K562 (cell line): ENCODE results near the gene TRIM38. TPM values are rescaled to one million over a fixed set of nuclear protein-coding genes. Genes with fewer than 3 reads are reported as not detected.
A peak's percentile ranks its signal among the peaks of the same experiment; 100 is the strongest.

Experiments
- ADNP ChIP-seq: fragments of 200-800 bp; sonication (Bioruptor generic); IDR thresholded peaks from 2 replicates; pipeline ENCODE4 v1.6.1; 2016; ENCODE audit warnings: missing genetic modification characterization, missing compliant biosample characterization
- ARNT ChIP-seq, 2 experiments: fragments of 450-650 bp; IDR thresholded peaks; 2 replicates each; pipeline ENCODE4 v1.6.1; 2016; ENCODE audit warnings: mild to moderate bottlenecking in 1 of 2
- ATF1 ChIP-seq, 2 experiments: fragments of 450-650 bp in 1 of 2; IDR thresholded peaks; 2 replicates each; pipeline ENCODE4 v1.6.1; 2016; ENCODE audit warnings: missing compliant biosample characterization in 1 of 2, missing genetic modification characterization in 1 of 2
- ETV5 ChIP-seq: sonication (generic); formaldehyde crosslinking; IDR thresholded peaks from 2 replicates; pipeline ENCODE4 v1.4.0; 2020; ENCODE audit warnings: low read depth, mild to moderate bottlenecking, missing genetic modification reagents
- EZH2 ChIP-seq: IDR thresholded peaks from 2 replicates; pipeline ENCODE4 v1.6.1; 2012; ENCODE audit warnings: low read depth, mild to moderate bottlenecking, inconsistent platforms, low read length, borderline replicate concordance
- FOXJ2 ChIP-seq: fragments of 200-800 bp; sonication (Bioruptor generic); IDR thresholded peaks from 2 replicates; pipeline ENCODE4 v1.6.1; 2016; ENCODE audit warnings: missing genetic modification characterization, missing compliant biosample characterization
- GATAD2A ChIP-seq: fragments of 450-650 bp; IDR thresholded peaks from 2 replicates; pipeline ENCODE4 v1.6.1; 2017
- HDAC6 ChIP-seq: IDR thresholded peaks from 2 replicates; pipeline ENCODE4 v1.6.1; 2012; ENCODE audit warnings: low read depth, mild to moderate bottlenecking, control low read depth, inconsistent platforms, low read length, moderate library complexity
- HMGN3 ChIP-seq: IDR thresholded peaks from 2 replicates; pipeline ENCODE4 v1.6.1; 2011; ENCODE audit warnings: borderline replicate concordance, low read depth, mild to moderate bottlenecking, mixed read lengths, low read length; ENCODE audit not compliant: insufficient read length; ENCODE audit errors: extremely low read depth
- HNRNPK ChIP-seq: fragments of 200-400 bp; formaldehyde crosslinking; IDR thresholded peaks from one replicate; pipeline ENCODE4 v1.6.1; 2018; ENCODE audit warnings: mild to moderate bottlenecking, low read depth, low read length; ENCODE audit not compliant: poor library complexity, severe bottlenecking
- KAT2B ChIP-seq: IDR thresholded peaks from one replicate; pipeline ENCODE4 v1.6.1; 2012; ENCODE audit warnings: low read depth, mild to moderate bottlenecking, control low read depth, inconsistent platforms, low read length, moderate library complexity
- MTA3 ChIP-seq: fragments of 450-650 bp; formaldehyde crosslinking; IDR thresholded peaks from 2 replicates; pipeline ENCODE4 v1.6.1; 2017; ENCODE audit warnings: mild to moderate bottlenecking, borderline replicate concordance
- NCOA1 ChIP-seq: fragments of 450-650 bp; IDR thresholded peaks from 2 replicates; pipeline ENCODE4 v1.6.1; 2016; ENCODE audit warnings: low read depth
- NONO ChIP-seq, 2 experiments: fragments of 200-400 bp in 1 of 2; fragments of 450-650 bp in 1 of 2; formaldehyde crosslinking in 1 of 2; IDR thresholded peaks; 2 replicates each; pipeline ENCODE4 v1.6.1; 2017; ENCODE audit warnings: low read depth in 2 of 2, mild to moderate bottlenecking in 2 of 2, moderate library complexity in 2 of 2, low read length in 1 of 2
- NR1H2 ChIP-seq: sonication (generic); formaldehyde crosslinking; IDR thresholded peaks from 2 replicates; pipeline ENCODE4 v1.4.0; 2020; ENCODE audit warnings: mild to moderate bottlenecking, missing genetic modification reagents
- PHF20 ChIP-seq: fragments of 450-650 bp; IDR thresholded peaks from 2 replicates; pipeline ENCODE4 v1.6.1; 2018; ENCODE audit not compliant: partially characterized antibody
- POLR2AphosphoS2 ChIP-seq: IDR thresholded peaks from 2 replicates; pipeline ENCODE4 v1.6.1; 2012; ENCODE audit warnings: low read length, improper control_type of control experiment
- SIN3B ChIP-seq: fragments of 450-650 bp; IDR thresholded peaks from 2 replicates; pipeline ENCODE4 v1.6.1; 2017; ENCODE audit warnings: low read depth, mild to moderate bottlenecking, moderate library complexity
- SNIP1 ChIP-seq: fragments of 450-650 bp; IDR thresholded peaks from 2 replicates; pipeline ENCODE4 v1.7.1; 2017; ENCODE audit warnings: low read depth, mild to moderate bottlenecking
- SREBF1 ChIP-seq: fragments of 150-350 bp; IDR thresholded peaks from 2 replicates; pipeline ENCODE4 v1.6.1; 2014; ENCODE audit warnings: antibody characterized with exemption, low read depth, low read length, borderline replicate concordance
- YBX1 ChIP-seq: fragments of 450-650 bp; IDR thresholded peaks from 2 replicates; pipeline ENCODE4 v1.7.1; 2016; ENCODE audit warnings: mild to moderate bottlenecking
- polyA plus RNA-seq, 8 experiments: library from polyadenylated mRNA; depleted of rRNA in 4 of 8; stranded (reverse) in 5 of 8; unstranded in 3 of 8; fragments of >200 nt; fragmentation: Nextera tagmentation in 2 of 8; fragmentation: Illumina TruSeq in 1 of 8; extraction: Ambion mirVana in 2 of 8; extraction: Trizol in 1 of 8; gene quantifications; 2 replicates each; pipeline versions ENCODE4 v1.2.1 to v1.2.3, GENCODE V29; 2011 to 2014; ENCODE audit warnings: inconsistent platforms in 1 of 8, missing spikeins in 1 of 8
- total RNA-seq, 7 experiments: library from RNA; depleted of rRNA in 6 of 7; stranded (reverse); fragments of >200 nt in 6 of 7; fragmentation: Illumina TruSeq in 2 of 7; extraction: Trizol in 2 of 7; gene quantifications; 2 replicates each; pipeline versions ENCODE4 v1.2.1 to v1.2.3, GENCODE V29; 2011 to 2021; ENCODE audit warnings: low replicate concordance in 1 of 7
- TF ChIP-seq, protein P1 (sequence below): IDR thresholded peaks from 2 replicates; pipeline ENCODE4 v1.6.1; 2011; ENCODE audit warnings: borderline replicate concordance, low read depth, mild to moderate bottlenecking, moderate library complexity, low read length; ENCODE audit not compliant: insufficient read depth, poor library complexity, severe bottlenecking
- TF ChIP-seq, protein P2 (sequence below): sonication (generic); formaldehyde crosslinking; IDR thresholded peaks from 2 replicates; pipeline ENCODE4 v1.8.1; 2023; ENCODE audit warnings: mild to moderate bottlenecking, missing genetic modification reagents

The TRIM38 gene
- total and polyA plus RNA-seq, 9 of the 15 experiments (the other 6 are each of a cell fraction or from before 2014, with no cell fraction given), result 1.7 to 6.7 (median 6.3) TPM

DNA sequence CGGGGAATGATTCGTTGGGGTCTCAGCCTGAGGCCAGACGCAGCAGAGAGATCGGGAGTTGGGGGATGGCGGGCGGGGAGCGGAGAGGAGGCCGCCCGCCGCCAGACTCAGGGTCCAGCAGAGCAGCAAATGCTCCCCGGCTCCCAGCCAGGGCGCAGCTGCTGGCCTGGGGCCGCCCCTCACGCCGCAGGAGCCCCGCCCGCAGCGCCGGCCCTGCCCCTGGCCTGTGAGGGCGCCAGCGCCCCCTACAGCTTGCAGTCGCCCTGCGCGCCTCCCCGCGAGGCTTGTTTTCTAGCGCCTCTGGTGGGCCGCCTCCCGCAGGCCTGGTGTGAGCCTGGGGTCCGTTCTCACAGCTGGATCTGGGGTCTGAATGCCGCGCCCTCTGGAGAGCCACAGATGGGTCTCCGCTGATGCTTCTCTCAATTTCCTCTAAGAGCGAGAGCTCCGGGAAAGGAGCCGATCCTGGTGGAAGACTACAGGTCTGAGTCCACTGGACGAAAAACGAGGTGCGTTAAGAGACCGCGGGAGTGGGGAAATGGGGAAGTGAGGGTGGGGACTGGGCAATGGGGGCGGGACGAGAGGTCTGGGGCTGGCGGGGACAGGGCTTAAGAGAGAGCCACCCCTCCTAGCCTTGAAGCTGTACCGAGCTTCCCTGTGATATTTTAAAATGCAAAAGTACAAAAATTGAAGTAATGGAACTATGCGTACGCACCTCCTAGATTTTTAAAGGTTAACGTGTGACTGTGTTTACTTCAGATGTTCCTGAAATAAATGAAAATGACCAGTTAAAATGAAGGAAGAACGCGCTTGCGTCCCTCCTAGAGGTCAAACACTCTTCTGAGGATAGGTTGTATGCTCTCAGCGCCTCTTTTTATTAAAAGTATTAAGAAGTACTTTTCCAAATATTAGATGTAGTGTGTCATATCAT lies 30.1 kb downstream of the TRIM38 start (continued):
- TF ChIP-seq, protein P1, sequence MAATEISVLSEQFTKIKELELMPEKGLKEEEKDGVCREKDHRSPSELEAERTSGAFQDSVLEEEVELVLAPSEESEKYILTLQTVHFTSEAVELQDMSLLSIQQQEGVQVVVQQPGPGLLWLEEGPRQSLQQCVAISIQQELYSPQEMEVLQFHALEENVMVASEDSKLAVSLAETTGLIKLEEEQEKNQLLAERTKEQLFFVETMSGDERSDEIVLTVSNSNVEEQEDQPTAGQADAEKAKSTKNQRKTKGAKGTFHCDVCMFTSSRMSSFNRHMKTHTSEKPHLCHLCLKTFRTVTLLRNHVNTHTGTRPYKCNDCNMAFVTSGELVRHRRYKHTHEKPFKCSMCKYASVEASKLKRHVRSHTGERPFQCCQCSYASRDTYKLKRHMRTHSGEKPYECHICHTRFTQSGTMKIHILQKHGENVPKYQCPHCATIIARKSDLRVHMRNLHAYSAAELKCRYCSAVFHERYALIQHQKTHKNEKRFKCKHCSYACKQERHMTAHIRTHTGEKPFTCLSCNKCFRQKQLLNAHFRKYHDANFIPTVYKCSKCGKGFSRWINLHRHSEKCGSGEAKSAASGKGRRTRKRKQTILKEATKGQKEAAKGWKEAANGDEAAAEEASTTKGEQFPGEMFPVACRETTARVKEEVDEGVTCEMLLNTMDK, result peak; percentile 99
- TF ChIP-seq NR1H2 (peak; percentile 50; the same call in 1 of the 2 replicates), PHF20 (peak; percentile 43), NONO (IDR thresholded peaks at IDR 0.05; ENCODE audit: low read depth in 2 of 2, low read length in 1 of 2) (peak in 1 of 2 experiments; percentile 94; a peak in 3 of 4 replicates), SIN3B (peak; percentile 29; the same call in 1 of the 2 replicates), SREBF1 (0 out of 2 replicates have a peak, but pooled peaks have one; percentile 72), ARNT (IDR thresholded peaks at IDR 0.05) (peak; percentile 18 to 21; a peak in 1 of 4 replicates), ATF1 (CRISPR knock-in tag; IDR thresholded peaks at IDR 0.05) (no peak), ATF1 (tag; IDR thresholded peaks at IDR 0.05) (peak; percentile 67; the same call in 1 of the 2 replicates), KAT2B (peak; percentile 77), ETV5 (peak; percentile 36), EZH2 (no peak), MTA3 (peak; percentile 96), ADNP (tag) (peak; percentile 86; the same call in 1 of the 2 replicates), HNRNPK (peak; percentile 89), YBX1 (no peak), HMGN3 (peak; percentile 85), POLR2AphosphoS2 (peak; percentile 72; the same call in 1 of the 2 replicates), SNIP1 (no peak), HDAC6 (no peak), NCOA1 (0 out of 2 replicates have a peak, but pooled peaks have one; percentile 36), GATAD2A (peak; percentile 85; the same call in 1 of the 2 replicates), FOXJ2 (peak; percentile 63; the same call in 1 of the 2 replicates)
- TF ChIP-seq, protein P2, sequence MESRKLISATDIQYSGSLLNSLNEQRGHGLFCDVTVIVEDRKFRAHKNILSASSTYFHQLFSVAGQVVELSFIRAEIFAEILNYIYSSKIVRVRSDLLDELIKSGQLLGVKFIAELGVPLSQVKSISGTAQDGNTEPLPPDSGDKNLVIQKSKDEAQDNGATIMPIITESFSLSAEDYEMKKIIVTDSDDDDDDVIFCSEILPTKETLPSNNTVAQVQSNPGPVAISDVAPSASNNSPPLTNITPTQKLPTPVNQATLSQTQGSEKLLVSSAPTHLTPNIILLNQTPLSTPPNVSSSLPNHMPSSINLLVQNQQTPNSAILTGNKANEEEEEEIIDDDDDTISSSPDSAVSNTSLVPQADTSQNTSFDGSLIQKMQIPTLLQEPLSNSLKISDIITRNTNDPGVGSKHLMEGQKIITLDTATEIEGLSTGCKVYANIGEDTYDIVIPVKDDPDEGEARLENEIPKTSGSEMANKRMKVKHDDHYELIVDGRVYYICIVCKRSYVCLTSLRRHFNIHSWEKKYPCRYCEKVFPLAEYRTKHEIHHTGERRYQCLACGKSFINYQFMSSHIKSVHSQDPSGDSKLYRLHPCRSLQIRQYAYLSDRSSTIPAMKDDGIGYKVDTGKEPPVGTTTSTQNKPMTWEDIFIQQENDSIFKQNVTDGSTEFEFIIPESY (CRISPR knock-in tag), result peak; percentile 96
